GM13976 (cell line): Measurements from ENCODE around the gene TMSB10.
"Not testable (repeated sequence)": the region's sequence is repeated elsewhere in the genome, so short reads cannot be mapped to it uniquely, and the experiment has no call there.

Experiments used
- DNase-seq: peaks from one replicate; pipeline ENCODE4 v3.0.0; 2012; ENCODE audit warnings: low spot score
- CTCF ChIP-seq: IDR thresholded peaks from 2 replicates; pipeline ENCODE4 v1.5.1; 2012; ENCODE audit warnings: borderline replicate concordance, mild to moderate bottlenecking; ENCODE audit not compliant: insufficient read depth; ENCODE audit errors: extremely low read depth, missing control alignments, control extremely low read depth
- in situ Hi-C: fragments of 300-500 bp; cut with MboI; formaldehyde crosslinking; loops from one replicate; pipeline ENCODE4 v1.12.0; 2022; ENCODE audit warnings: low sequenced_read_pairs, mixed read lengths, inconsistent platforms; ENCODE audit not compliant: unreplicated experiment

TMSB10 gene

GRCh38 chr2:84906900-84907714 is 1.7 kb downstream of the TMSB10 start:
- peak; percentile 80 for DNase-seq
- in situ Hi-C loops = no loop called here
- TF ChIP-seq CTCF = no peak

DNA sequence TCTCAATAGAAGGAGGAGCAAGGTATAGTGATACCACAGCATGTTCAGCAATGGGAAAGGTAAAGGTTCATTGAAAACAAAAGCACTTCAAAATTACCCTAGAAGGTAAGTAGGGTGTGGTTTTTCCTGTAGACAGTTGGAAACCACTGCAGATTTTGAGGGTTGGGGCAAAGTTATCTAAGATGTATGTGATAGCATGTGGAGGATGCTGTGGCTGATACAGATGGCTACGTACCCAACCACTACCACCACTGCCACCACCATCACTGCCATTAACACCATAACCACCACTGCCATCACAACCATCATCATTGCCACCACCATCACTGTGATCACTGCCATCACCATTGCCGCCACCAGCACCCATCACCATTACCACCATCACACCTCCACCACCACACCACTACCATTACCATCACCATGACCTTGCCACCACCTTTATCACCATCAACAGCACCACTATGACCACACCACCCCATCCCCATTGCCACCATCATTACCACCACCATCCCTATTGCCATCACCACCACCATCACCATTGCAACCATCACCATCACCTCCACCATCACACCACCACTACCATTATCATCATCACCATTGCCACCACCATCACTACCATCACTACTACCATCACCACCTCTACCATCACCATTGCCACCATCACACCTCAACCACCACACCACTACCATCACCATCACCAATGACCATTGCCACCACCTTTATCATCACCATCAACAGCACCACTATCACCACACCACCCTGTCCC is 3.7 kb downstream of the TMSB10 start:
- no peak for DNase-seq
- TF ChIP-seq CTCF = no peak
- in situ Hi-C loops = no loop called here

- DNase-seq = no peak
- no peak for TF ChIP-seq CTCF
- in situ Hi-C loops = no loop called here
Observed at GRCh38 chr2:84911135-84911678, 5.8 kb downstream of the TMSB10 start.

DNA sequence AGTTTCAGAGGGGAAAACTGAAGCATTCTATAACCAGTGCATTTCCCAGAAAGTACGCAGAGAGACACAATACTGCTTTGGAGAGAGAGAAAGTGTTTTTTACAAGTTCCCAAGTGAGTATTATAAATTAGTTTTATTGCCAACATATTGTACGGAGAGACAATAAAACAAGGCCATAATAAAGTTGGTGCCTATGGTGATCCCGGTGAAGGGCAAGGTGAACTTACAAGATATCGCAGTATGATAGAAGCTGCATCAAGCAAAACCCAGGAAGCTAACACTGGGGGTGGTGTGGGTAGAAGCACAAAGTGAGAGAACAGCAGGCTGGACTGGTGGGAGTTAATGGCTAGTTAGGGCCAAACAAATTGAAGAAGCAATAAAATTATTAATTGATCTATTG is 7.5 kb downstream of the TMSB10 start:
- in situ Hi-C loops = no loop called here
- DNase-seq = no peak
- TF ChIP-seq CTCF = no peak

DNA sequence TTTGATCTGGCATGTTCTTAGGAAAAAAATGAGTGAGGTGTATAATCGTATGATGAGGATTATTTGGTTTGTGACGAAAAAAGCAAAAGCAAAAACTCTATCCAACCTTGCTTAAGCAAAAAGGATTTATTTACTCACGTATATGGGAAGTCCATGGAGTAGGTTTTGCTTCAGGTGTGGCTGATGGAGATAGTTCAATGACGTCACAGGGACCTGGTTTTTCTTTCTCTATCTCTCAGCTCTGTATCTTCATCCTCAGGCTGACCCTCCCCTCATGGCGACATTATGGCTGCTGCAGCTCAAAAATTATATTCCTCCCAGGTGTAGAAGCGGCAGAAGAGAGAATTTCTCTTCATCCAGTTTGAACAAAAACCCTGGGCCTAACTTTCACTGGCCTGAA is 8.9 kb downstream of the TMSB10 start:
- no peak for DNase-seq
- in situ Hi-C loops = no loop called here
- no peak for TF ChIP-seq CTCF

DNA sequence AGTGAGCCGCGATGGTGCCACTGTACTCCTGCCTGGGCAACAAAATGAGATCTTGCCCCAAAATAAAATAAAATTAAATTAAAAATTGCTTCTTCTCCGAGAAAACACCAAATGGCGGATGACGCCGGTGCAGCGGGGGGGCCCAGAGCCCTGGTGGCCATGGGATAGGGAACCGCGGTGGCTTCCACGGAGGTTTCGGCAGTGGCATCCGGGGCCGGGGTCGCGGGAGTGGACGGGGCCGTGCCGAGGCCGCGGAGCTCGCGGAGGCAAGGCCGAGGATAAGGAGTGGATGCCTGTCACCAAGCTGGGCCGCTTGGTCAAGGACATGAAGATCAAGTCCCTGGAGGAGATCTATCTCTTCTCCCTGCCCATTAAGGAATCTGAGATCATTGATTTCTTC is 10.2 kb downstream of the TMSB10 start:
- DNase-seq, in situ Hi-C loops: not testable (repeated sequence)

DNA sequence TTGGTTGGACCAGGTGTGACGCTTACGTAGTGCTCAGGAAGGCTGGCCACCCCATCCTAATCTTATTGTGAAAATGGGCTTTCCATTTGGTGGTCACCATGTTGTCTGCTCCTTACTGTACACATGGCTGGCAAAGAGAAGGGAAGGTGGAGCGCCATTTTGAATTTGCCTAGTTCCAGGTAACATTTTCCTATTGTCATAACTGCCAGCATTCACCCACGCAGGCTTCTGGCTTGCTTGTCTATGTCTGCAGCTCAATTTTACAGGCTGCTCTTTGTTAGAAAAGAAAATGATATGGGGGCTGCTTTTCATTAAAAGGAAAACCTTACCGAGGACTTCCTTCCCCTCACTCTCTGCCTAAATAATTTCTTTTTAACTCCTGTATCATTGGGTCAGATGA is 12.4 kb downstream of the TMSB10 start:
- DNase-seq, in situ Hi-C loops: not testable (repeated sequence)
